GM12892 (cell line): Measurements from ENCODE around the gene RNF126.

Experiments
- POLR2AphosphoS5 ChIP-seq: IDR thresholded peaks from 2 replicates; pipeline ENCODE4 v1.6.1; 2011; ENCODE audit warnings: low read depth, low read length, control low read depth
- TAF1 ChIP-seq: IDR thresholded peaks from 2 replicates; pipeline ENCODE4 v1.6.1; 2011; ENCODE audit warnings: low read depth, mild to moderate bottlenecking, control low read depth, low read length, borderline replicate concordance

DNA sequence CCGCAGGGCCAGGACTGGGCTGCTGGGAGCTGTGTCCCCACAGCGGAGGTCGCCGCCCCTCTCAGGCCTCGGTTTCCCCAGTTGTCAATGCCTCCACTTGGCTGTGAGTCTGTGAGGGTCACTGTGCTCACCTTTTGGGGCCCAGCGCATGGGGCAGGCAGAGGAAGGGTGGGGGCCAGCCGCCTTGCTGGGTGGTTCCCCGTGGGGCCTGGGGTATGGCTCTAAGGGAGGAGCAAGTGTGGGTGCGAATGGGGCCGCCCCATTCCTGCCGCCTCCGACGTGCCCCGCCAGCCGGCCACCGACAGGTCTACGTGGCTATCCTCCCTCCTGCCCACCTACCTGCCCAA is 24.1 kb downstream of the RNF126 start:
- TF ChIP-seq TAF1 (no peak), POLR2AphosphoS5 (no peak)
